Measurements from ENCODE around the gene CCDC122. TPM values are rescaled to one million over a fixed set of nuclear protein-coding genes. Genes with fewer than 3 reads are reported as not detected.

Gene CCDC122
- total RNA-seq, 1 donor, result 4.7 TPM

DNA sequence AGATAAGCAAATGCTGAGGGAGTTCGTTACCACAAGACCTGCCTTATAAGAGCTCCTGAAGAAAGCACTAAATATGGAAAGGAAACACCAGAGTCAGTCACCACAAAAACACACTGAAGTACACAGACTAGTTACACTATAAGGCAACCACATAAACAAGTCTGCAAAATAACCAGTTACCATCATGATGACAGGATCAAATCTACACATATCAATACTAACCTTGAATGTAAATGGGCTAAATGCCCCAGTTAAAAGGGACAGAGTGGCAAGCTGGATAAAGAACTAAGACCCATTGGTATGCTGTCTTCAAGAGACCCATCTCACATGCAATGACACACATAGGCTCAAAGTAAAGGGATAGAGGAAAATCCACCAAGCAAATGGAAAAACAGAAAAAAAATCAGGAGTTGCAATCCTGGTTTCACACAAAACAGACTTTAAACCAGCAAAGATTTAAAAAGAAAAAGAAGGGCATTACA is 26.6 kb downstream of the CCDC122 start:
- Histone ChIP-seq H3K4me3 (ENCODE audit: insufficient read depth, low read length) (no peak overlapping the region), H3K27me3 (ENCODE audit: insufficient read depth, low read length) (no peaks in the 10 kb centered on the region), H3K36me3 (ENCODE audit: insufficient read depth, low read length) (no peaks in the 10 kb centered on the region), H3K79me2 (ENCODE audit: insufficient read depth, low read length) (no peaks in the 10 kb centered on the region), H3K27ac (ENCODE audit: low read depth, low read length) (no peak overlapping the region), H3K4me1 (ENCODE audit: insufficient read depth, low read length) (peaks cover 18% of the 10 kb centered on the region), H4K20me1 (ENCODE audit: insufficient read depth, low read length) (no peaks in the 10 kb centered on the region), H3K4me2 (ENCODE audit: insufficient read depth, low read length) (no peak overlapping the region), H2AFZ (ENCODE audit: low read length) (no peak overlapping the region), H3K9me3 (ENCODE audit: low read depth, low read length) (peaks cover 9% of the 10 kb centered on the region)
- no peak for DNase-seq (ENCODE audit: insufficient read length, low spot score, missing footprints)
- TF ChIP-seq, protein P1, sequence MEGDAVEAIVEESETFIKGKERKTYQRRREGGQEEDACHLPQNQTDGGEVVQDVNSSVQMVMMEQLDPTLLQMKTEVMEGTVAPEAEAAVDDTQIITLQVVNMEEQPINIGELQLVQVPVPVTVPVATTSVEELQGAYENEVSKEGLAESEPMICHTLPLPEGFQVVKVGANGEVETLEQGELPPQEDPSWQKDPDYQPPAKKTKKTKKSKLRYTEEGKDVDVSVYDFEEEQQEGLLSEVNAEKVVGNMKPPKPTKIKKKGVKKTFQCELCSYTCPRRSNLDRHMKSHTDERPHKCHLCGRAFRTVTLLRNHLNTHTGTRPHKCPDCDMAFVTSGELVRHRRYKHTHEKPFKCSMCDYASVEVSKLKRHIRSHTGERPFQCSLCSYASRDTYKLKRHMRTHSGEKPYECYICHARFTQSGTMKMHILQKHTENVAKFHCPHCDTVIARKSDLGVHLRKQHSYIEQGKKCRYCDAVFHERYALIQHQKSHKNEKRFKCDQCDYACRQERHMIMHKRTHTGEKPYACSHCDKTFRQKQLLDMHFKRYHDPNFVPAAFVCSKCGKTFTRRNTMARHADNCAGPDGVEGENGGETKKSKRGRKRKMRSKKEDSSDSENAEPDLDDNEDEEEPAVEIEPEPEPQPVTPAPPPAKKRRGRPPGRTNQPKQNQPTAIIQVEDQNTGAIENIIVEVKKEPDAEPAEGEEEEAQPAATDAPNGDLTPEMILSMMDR (IDR thresholded peaks at IDR 0.05; ENCODE audit: extremely low read depth, low read depth, low read length), result no peak

DNA sequence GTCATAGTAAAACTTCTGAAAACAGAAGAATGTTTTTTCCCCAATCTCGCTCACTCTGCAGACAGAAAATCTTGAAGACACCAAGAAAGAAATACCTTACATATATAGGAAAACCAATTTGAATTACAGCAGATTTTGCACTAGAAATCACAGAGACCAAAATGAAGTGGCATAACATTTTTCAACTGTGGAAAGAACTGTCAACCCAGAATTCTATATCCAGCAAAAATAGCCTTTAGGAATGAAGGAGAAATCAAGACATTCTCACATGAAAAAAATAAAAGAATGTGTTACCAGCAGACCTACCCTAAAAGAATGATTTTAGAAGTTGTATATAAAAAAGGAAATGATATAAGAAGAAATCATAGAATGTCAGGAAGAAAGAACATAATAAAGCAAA is 28.7 kb downstream of the CCDC122 start:
- Histone ChIP-seq H3K9me3 (ENCODE audit: low read depth, low read length) (peaks cover 9% of the 10 kb centered on the region), H3K4me1 (ENCODE audit: insufficient read depth, low read length) (peaks cover 30% of the 10 kb centered on the region), H3K4me2 (ENCODE audit: insufficient read depth, low read length) (no peak overlapping the region), H3K27ac (ENCODE audit: low read depth, low read length) (no peak overlapping the region), H4K20me1 (ENCODE audit: insufficient read depth, low read length) (no peaks in the 10 kb centered on the region), H3K27me3 (ENCODE audit: insufficient read depth, low read length) (no peaks in the 10 kb centered on the region), H3K36me3 (ENCODE audit: insufficient read depth, low read length) (no peaks in the 10 kb centered on the region), H2AFZ (ENCODE audit: low read length) (no peak overlapping the region), H3K4me3 (ENCODE audit: insufficient read depth, low read length) (no peak overlapping the region), H3K79me2 (ENCODE audit: insufficient read depth, low read length) (no peaks in the 10 kb centered on the region)
- no peak for DNase-seq (ENCODE audit: insufficient read length, low spot score, missing footprints)
- TF ChIP-seq, protein P1 (IDR thresholded peaks at IDR 0.05; ENCODE audit: extremely low read depth, low read depth, low read length), result no peak

DNA sequence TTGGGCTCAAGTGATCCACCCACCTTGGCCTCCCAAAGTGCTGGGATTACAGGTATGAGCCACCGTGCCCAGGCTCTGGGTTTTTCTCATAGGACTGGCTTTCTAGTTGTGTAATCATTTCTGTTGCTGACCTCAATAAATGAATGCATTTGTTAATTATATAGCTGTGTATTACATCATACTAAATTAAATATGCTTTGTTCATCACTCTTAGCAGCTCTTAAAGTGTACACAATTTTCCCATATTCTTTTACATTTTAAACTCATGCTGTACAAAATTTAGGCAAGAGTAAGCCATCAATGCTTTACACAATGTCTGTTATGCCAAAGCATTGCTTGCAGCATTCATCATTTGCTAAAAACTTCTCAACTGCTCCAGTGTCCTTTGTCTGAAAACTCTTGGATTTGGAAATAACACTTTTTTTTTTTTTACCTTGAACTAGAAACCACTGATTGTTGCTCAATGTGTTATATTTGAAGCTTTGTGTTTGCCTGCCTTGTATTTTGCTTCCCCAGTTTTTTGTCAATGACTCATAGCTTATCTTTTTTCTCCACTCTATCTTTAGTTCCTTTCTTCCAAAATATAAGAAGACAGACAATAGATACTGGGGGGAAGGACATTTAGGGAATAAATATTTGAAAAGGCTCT is 31.4 kb downstream of the CCDC122 start:
- TF ChIP-seq, protein P1 (IDR thresholded peaks at IDR 0.05; ENCODE audit: extremely low read depth, low read depth, low read length), result no peak
- H2AFZ ChIP-seq (ENCODE audit: low read length), result no peak overlapping the region
- no peaks in the 10 kb centered on the region for H3K79me2 ChIP-seq (ENCODE audit: insufficient read depth, low read length)
- no peaks in the 10 kb centered on the region for H3K36me3 ChIP-seq (ENCODE audit: insufficient read depth, low read length)
- no peaks in the 10 kb centered on the region for H4K20me1 ChIP-seq (ENCODE audit: insufficient read depth, low read length)
- DNase-seq (ENCODE audit: insufficient read length, low spot score, missing footprints), result peak; percentile 47
- H3K4me1 ChIP-seq (ENCODE audit: insufficient read depth, low read length), result peaks cover 30% of the 10 kb centered on the region
- no peak overlapping the region for H3K4me3 ChIP-seq (ENCODE audit: insufficient read depth, low read length)
- peak overlapping the region; percentile 1 for H3K4me2 ChIP-seq (ENCODE audit: insufficient read depth, low read length)
- peak overlapping the region; percentile 57 for H3K27ac ChIP-seq (ENCODE audit: low read depth, low read length)
- no peaks in the 10 kb centered on the region for H3K27me3 ChIP-seq (ENCODE audit: insufficient read depth, low read length)
- H3K9me3 ChIP-seq (ENCODE audit: low read depth, low read length), result peaks cover 6% of the 10 kb centered on the region

DNA sequence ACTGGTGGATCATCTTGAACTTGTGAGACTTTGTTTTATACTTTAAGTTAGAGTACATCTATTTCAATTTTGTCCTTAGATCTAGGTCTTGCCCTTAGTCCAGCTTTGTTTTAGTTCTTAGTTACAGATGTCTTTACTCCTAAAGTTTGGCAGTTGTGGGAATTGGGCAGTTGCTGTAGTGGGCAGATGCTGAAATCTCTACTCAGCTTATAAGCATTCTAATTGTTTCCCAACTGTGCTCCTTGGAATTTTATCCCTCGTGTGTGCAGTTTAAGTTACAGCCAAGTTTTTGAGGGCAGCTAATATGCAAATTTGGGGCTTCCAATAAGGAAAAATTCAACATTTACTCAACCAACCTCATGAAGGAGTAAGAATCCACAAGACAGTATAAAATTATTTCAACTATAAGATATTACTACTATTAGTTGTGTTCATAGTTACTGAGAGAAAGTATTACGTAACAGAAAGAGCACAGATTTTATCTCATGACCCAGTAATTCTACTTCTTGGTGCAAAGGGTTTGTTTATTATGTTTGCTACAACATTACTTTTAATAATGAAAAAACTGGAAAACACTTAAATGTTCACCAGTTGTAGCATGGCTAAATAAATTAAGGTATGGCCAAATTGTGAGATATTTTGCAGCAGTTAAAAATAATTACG is 32.9 kb downstream of the CCDC122 start:
- H3K27ac ChIP-seq (ENCODE audit: low read depth, low read length), result peak overlapping the region; percentile 13
- H3K4me1 ChIP-seq (ENCODE audit: insufficient read depth, low read length), result peaks cover 30% of the 10 kb centered on the region
- H2AFZ ChIP-seq (ENCODE audit: low read length), result no peak overlapping the region

More for the DNA sequence above, 32.9 kb downstream of the CCDC122 start:
- no peak for DNase-seq (ENCODE audit: insufficient read length, low spot score, missing footprints)
- Histone ChIP-seq H3K79me2 (ENCODE audit: insufficient read depth, low read length) (no peaks in the 10 kb centered on the region), H4K20me1 (ENCODE audit: insufficient read depth, low read length) (no peaks in the 10 kb centered on the region), H3K27me3 (ENCODE audit: insufficient read depth, low read length) (no peaks in the 10 kb centered on the region), H3K9me3 (ENCODE audit: low read depth, low read length) (peaks cover 5% of the 10 kb centered on the region), H3K4me3 (ENCODE audit: insufficient read depth, low read length) (no peak overlapping the region), H3K4me2 (ENCODE audit: insufficient read depth, low read length) (peak overlapping the region; percentile 1), H3K36me3 (ENCODE audit: insufficient read depth, low read length) (no peaks in the 10 kb centered on the region)
- TF ChIP-seq, protein P1 (IDR thresholded peaks at IDR 0.05; ENCODE audit: extremely low read depth, low read depth, low read length), result no peak

Measured in osteoblast (primary cell).